Stimulated activated CD8-positive, alpha-beta memory T cell treated with anti-CD3 and anti-CD28 coated beads, Interleukin-4, amount 100 ng/mL, for 1 hour (primary cell): ENCODE measurements around the gene PCYT2.

ENCODE experiments used
- DNase-seq, 2 donors: peaks; one replicate each; pipeline ENCODE4 v3.0.0-alpha.2; 2020; ENCODE audit warnings: low read depth in 2 of 2, low spot score in 1 of 2

The PCYT2 gene

GRCh38 chr17:81944858-81945257, 33.7 kb upstream of the PCYT2 start:
- no peak for DNase-seq

DNA sequence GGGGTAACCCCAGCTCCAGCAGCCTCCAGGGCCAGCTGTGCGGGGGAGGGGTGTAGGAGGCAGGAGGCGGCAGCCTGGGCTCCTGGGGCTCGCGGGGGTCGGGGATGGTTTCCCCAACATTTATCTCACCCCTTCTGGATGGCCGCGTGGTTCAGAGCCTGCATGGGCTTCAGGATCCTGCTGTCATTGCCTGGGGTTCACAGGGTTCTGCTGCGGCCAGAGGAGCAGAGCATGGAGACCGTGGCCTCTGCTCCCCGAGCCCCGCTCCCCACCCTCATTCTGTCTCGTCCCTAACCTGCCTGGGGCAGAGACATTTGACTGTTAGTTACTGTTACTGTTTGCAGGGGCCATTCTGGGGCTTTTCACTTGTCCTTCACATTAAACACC, 31.0 kb upstream of the PCYT2 start:
- DNase-seq, result no peak

GRCh38 chr17:81941484-81942166, 30.4 kb upstream of the PCYT2 start:
- no peak for DNase-seq

DNA sequence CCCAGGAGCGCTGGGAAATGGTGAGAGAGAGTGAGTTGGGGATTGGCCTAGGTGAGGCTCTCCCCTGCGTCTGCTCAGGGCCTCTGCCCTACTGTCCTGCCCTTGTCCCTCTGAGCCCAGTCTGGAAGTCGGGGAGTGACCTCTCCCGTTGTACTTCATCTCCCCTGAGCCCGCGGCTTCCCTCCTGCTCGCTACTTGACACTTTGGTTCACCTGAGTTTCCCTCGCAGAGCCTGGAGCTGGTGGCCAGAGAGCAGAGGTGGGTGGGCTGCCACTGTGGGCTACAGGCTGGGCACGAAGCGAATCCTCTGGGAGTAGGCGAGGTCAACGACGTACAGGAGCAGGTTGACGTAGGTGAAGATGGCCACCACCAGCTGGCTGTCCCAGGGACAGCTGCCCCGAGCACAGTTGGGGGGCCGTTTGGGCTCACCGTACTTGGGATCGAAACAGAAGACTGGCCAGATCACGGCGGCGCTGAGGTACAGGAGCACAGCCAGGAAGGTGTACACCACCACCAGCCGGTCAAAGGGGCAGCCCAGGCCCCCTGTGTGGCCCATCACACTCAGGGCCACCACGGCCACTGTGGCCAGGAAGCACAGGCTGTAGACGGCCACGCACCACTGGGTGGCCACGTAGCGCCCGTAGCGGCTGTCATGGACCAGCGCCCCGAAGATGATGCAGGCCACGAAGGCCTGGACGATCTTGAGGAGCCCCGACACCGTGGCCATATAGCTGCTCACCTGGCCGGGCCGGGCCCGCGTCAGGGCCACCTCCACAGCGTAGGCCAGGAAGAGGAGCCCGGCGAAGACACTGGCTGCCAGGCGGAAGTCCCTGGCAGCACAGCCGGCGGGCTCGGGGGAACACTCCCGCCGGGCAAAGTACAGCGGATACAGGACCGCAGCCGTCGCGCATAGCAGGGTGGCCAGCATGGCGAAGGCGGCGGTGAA, 29.6 kb upstream of the PCYT2 start:
- no peak for DNase-seq

GRCh38 chr17:81939881-81940385, 28.7 kb upstream of the PCYT2 start:
- no peak for DNase-seq

DNA sequence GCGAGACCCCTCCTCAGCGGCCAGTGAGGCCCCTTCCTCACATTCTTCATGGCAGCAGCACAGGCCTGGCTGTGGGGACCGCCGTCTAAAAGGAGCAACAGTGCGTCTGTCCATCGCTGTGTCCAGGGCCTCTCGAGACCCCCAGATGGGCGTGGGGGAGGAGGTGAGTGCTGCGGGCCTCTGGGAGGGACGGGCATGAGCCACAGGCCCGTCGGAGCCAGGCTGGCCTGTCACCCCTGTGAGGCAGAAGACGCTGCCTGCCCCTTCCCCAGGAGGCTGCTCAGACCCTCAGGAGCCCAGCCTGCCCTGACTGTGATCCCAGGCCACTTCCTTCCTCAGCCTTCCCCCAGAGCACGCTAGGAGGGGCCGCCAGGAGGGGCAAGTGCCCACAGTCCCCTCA, 28.0 kb upstream of the PCYT2 start:
- DNase-seq, result no peak

- no peak for DNase-seq
Observed at GRCh38 chr17:81935709-81936084, 24.5 kb upstream of the PCYT2 start.

DNA sequence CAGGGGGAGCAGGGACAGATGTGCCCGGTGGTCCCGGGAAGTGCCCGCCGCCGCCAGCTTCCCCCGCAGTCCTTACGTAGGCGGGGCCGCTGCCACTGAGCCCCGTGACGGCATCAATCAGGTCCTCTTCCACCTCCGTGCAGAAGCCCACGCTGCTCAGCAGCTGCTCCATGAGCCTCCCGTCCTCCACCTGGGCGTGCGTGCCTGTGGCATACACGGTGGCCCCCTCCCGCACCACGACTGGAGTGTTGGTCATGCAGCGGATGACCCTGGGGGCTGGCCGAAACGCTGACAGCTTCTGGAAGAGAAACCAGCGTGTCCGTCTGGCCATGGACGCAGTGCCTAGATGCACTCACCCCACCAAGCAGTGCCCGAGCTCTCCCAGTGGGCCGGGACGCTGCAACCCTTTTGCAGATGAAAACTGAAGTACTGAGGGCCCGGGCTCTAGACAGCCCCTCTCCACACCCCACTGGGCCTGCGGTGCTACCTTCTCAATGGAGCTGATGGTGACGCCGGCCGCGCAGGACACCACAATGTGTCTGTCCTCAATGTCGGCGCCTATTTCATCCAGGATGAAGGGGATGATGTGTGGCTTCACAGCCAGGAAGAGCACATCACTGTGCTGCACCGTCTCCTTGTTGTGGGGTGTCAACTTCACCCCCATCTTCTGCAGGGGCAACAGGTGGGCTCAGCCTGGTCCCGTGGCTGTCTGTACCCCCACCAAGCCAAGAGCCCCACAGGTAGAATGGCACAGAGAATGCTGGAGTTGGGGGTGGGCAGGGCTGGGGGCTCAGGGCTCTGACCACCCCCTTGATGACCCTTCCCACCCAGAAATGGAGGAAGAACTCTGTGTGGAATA, 23.9 kb upstream of the PCYT2 start:
- DNase-seq, result no peak

DNA sequence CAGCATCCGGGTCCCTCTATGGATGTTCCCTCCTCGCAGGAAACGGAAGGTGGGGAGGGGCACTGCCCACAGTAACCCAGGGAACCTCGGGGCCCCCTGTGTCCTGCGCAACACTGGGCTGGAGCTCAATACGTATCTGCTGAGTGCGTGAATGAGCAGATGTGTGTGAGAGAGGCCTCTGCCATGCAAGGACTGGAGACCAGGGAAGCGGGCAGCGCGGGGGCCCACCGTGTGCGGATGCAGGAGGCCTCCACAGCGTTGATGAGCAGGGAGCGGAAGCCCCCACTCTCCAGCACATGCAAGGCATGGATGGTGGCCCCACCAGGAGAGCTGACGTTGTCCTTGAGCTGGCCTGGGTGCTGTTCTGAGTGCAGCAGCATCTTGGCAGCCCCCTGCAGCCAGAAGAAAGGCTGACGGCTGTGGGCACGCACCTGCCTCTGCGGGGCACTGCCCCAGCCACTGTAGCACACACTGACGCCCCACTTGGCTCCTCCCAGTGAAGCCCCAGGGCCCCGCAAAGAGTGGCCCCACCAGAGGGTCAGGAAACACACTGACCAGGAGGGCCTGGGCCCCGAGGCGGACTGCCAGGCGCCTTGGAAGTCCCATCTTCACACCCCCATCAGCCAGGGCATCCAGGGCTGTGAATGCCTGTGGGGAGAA, 23.0 kb upstream of the PCYT2 start:
- DNase-seq, result no peak

DNA sequence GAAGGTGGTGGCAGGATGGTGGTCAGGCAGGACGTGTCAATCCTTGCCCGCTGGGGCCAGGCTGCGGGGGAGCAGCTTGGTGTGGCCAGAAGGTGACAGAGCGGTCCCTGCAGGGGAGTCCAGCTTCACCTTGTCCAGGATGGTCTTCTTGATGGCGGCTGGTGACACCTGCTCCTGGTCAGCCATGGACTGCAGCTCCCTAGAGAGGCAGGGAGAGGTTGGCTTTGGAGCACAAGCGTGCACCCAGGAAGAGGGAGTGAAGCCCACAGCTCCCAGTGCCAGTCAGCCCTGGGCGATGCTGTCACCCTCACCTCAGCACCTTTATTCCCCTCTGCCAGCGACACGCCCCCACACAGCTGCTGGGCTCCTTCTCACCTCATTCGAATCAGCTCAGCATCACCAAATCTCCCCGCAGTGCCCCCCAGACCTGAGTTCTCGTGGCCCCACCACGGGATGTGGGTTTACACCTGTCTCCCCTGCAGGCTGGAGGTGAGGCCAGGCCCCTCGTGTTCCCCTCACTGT, 22.0 kb upstream of the PCYT2 start:
- no peak for DNase-seq

DNA sequence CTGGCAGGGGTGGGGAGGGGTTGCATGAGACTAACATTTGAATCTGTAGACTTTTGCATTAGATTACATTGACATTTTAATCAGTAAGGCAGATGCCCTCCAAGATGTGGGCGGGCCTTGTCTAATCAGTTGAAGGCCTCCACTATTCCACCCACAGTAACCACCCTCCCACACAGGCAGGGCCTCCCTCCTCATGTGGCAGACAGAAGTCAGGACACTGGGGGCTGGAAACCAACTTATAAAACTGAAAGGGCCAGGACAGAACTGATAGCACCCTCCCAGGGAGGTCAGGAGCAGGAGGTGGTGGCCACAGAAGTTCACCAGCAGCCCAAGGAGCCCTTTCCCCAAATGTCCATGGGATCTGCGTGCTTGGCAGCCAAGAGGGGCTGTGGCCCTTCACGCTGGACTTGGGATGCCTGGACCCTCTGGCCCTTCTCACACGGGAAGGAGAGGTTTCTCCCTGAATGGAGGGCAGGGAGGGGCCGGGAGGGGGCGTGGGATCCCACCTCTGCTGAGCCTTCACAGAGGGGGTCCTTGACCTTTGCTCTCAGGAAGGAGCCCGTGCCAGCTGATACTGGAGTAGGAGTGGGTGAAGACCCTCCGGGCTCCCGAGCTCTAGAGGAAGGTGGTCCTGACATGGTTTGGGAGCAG, 21.3 kb upstream of the PCYT2 start:
- DNase-seq, result no peak

- DNase-seq, result no peak
Observed at GRCh38 chr17:81931557-81932332, 20.5 kb upstream of the PCYT2 start.

GRCh38 chr17:81931189-81931556, 20.0 kb upstream of the PCYT2 start:
- no peak for DNase-seq

DNA sequence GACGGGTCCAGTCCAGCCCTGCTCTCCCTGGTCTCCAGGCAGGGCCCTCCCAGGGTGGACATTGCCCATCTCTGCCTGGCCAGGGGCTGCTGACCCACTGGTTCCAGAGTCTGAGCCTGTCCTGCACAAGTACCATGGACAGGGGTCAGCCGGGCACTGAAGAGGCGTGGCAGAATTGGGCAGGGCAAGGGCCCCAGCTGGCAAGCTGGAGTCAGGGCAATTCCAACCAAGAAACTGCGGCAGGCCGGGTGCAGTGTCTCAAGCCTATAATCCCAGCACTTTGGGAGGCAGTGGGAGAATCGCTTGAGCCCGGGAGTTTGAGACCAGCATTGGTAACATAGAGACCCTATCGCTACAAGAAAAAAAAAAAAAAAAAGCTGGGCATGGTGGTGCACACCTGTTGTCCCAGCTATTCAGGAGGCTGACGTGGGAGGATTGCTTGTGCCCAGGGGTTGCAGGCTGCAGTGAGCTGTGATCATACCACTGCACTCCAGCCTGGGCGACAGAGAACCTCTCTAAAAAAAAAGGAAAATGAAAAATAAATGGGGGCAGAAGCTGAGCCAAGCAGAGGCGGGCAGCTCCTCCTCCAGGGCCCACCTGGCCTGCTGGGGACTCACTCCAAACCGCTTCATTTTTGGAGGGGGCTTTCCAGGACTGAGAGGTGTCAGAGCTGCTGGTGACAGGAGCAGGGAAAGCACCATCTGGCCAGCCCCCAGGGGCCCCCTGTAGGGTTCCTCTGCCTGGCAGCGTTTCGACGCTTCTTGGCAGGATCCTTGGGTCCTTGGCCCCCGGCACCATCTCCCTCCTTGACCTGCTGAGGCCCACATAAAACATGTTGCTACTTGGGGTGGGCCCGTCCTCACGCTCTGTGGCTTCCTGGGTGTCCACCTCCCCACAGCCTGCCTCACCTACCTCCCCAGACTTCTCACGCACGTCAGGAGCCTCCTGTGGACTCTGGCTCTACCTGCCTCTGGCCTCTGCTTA, 19.2 kb upstream of the PCYT2 start:
- no peak for DNase-seq

- no peak for DNase-seq
Observed at GRCh38 chr17:81929253-81930141, 18.3 kb upstream of the PCYT2 start.

- DNase-seq, result no peak
Observed at GRCh38 chr17:81928544-81929252, 17.5 kb upstream of the PCYT2 start.
